Astrocyte of the spinal cord (primary cell): ENCODE data around the gene NHS.
A peak's percentile ranks its signal among the peaks of the same experiment; 100 is the strongest.

Experiments used
- DNase-seq: peaks from one replicate; pipeline ENCODE4 v3.0.0; 2011; ENCODE audit warnings: low read depth, low spot score
- H3K4me3 ChIP-seq: 2 replicates; pipeline ENCODE4 v1.5.1; 2011; ENCODE audit warnings: low read depth, mild to moderate bottlenecking, low read length, moderate library complexity
- in situ Hi-C: cut with HindIII; loops from 2 replicates; pipeline ENCODE4 v1.10.0; 2017; ENCODE audit warnings: low sequenced_read_pairs
- TF ChIP-seq, protein P1 (sequence below): IDR thresholded peaks from 2 replicates; pipeline ENCODE4 v1.5.1; 2012; ENCODE audit warnings: low read depth, mild to moderate bottlenecking, low read length, inconsistent platforms

Gene NHS

DNA sequence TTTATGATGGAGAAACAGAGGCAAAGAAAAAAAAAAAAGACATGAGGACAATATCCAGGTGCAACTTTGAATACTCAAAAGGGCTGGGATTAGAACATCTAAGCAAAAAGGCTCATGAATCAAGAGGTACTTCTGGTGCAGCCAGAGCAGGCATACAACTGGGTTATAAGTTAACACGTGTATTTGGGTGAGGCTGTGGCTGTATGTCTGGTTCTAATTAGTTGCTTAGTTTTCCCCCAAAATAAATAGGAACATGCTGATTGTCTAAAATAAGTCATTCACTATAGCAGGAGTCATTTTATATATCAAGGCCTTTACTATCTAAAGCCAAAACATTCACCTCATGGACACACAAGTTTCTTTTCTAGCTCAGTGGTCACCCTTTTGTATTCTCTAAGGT lies 20.2 kb downstream of the NHS start:
- DNase-seq, result no peak
- in situ Hi-C loops, result no loop called here
- TF ChIP-seq, protein P1, sequence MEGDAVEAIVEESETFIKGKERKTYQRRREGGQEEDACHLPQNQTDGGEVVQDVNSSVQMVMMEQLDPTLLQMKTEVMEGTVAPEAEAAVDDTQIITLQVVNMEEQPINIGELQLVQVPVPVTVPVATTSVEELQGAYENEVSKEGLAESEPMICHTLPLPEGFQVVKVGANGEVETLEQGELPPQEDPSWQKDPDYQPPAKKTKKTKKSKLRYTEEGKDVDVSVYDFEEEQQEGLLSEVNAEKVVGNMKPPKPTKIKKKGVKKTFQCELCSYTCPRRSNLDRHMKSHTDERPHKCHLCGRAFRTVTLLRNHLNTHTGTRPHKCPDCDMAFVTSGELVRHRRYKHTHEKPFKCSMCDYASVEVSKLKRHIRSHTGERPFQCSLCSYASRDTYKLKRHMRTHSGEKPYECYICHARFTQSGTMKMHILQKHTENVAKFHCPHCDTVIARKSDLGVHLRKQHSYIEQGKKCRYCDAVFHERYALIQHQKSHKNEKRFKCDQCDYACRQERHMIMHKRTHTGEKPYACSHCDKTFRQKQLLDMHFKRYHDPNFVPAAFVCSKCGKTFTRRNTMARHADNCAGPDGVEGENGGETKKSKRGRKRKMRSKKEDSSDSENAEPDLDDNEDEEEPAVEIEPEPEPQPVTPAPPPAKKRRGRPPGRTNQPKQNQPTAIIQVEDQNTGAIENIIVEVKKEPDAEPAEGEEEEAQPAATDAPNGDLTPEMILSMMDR, result no peak
- no peak overlapping the region for H3K4me3 ChIP-seq

DNA sequence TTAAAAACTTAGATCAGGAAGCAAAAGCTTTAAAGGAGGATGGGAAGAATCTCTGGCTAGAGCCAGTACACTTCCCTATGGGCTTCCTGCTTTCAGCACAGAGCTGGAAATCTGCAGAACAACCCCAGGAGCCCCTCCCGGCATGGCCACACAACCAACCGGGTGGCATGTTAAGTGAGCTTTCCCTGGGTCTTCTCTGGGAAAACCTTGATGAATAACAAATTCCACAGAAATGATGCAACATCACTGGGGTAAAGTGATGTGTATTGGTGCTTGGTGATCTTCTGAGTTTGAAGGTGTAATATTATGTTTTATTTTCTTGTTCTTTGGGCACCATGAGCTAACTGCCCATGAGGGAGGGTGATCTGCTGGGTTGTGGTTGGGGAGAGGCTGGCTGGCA lies 22.1 kb downstream of the NHS start:
- TF ChIP-seq, protein P1, result no peak
- H3K4me3 ChIP-seq, result no peak overlapping the region
- in situ Hi-C loops, result no loop called here
- DNase-seq, result peak; percentile 32

DNA sequence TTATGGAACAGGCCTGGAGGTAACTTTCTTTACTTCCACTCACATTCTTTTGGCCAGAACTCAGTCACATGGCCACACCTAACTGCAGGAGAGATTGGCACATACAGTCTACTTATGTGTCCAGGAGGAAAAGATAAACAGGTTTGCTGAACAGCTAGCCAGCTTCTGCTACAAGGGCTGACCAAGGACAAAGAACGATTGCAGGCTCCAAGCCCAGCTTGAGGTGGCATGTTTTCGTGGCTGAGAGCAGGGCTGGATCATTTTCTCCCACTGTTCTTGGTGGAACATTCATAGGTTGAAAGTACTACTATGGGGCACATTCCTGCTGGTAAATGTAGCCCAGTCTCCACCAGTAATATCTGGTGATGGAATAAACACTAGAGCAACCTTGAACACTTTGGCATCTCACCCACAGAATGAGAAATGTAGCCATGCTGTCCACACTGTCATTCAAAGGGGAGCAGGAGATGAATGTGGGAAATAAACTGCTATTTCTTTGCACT lies 28.2 kb downstream of the NHS start:
- in situ Hi-C loops, result no loop called here
- no peak overlapping the region for H3K4me3 ChIP-seq
- TF ChIP-seq, protein P1, result no peak
- no peak for DNase-seq

DNA sequence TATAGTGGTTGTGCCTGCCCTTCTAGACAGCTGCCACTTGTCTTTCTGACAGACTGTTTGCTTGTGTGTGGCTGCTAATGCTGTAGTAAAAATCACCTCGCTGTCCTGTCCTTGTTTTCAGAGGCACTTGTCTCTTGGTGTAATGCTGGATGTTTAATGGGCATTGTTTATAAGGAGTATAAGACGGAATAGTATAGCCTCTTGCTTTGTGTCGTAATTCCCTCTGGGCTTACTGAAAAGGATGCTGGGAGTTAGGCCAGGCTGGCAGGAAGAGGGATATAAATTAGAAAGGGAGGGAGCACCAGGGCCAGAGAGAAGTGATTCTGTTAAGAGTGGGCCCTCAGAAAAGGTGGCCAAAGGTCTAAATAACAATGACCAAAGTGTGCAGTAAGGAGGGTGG lies 29.0 kb downstream of the NHS start:
- in situ Hi-C loops, result no loop called here
- no peak overlapping the region for H3K4me3 ChIP-seq
- no peak for DNase-seq
- TF ChIP-seq, protein P1, result no peak

DNA sequence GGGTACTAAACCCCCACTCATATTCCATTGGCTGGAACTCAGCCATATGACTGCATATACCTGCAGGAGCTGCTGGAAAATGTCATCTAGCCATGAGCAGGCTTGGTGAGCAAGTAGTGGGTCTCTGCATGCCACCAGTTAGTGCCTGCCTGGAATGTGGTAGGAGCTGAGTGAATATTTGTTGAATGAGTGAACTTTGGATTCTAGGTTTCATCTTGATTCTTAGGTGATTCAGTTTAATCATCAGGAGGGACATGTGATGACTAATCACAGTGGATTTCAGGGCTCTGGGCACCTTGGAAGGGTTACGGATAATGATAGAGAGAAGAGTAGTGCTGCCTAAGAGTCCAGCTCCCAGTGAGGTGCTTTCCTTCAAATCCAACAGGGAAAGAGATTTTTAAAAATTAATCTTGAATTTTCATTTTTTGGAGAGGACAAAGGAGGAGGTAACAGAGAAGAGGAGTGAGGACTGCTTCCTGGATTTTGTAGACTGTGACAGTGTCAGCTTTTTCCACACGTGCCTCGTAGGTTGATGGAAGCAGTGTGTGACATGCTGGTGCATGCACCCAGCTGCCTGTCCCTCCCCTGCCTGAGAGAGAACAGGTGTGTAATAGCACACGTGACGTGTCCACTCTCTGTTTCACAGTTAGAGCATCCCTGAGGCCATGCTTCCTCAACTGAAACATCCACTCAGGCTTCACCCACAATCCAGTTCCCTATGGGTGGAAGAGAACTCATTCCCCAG lies 30.4 kb downstream of the NHS start:
- TF ChIP-seq, protein P1, result no peak
- no peak for DNase-seq
- in situ Hi-C loops, result no loop called here
- no peak overlapping the region for H3K4me3 ChIP-seq

DNA sequence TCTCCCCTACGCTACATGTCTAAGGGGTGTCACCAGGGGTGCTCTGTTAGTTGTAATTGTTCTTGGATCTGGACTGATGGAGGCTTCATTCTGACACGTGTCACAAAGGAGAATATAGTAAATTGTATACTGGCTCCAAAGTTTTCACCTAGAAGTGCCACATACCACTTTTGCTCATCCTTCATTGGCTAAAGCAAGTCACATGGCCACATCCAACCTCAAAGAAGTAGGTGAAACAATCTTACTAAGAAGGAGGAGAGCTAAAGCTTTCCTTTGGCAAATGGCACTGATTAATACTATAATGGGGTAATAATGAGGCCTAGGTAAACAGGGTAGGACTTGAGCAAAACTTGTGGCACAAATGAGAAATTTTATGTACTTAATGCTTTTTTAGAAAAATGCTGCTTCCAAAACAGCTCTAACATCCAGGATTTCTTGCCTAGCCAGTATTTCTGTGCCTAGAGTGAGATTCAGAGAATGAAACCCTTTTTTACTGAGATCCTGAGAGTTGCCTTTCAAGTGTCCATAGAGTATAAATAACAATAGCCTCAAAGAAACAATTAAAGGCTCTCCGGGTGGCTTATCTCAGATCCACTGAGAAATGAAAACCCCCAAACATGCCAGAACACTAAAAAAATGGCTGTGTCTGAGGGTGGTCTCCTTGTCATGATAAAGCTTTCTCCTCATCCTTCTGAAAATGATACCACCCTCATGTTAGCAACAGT lies 34.7 kb downstream of the NHS start:
- in situ Hi-C loops, result no loop called here
- DNase-seq, result no peak
- no peak overlapping the region for H3K4me3 ChIP-seq
- TF ChIP-seq, protein P1, result no peak
